Activated CD8-positive, alpha-beta T cell treated with anti-CD3 and anti-CD28 coated beads, Interleukin-2, amount 10 ng/mL, durations not matched to agents 7 days and 5 days (primary cell): Measurements from ENCODE around the gene PITHD1. TPM values are rescaled to one million over a fixed set of nuclear protein-coding genes. Genes with fewer than 3 reads are reported as not detected.

Source experiments
- ATAC-seq: fragments of 150-1000 bp; cut with Tn5 transposase; one replicate; pipeline ENCODE4 v1.10.0; 2021; ENCODE audit warnings: moderate library complexity
- CTCF ChIA-PET: fragments of 350-600 bp; sonication (Branson Sonifier 250); formaldehyde crosslinking; loops from one replicate; lab custom pipeline; 2021; ENCODE audit warnings: antibody characterized with exemption; lab: Charles Lee
- POLR2A ChIA-PET: fragments of 350-600 bp; sonication (Branson Sonifier 250); formaldehyde crosslinking; loops from one replicate; lab custom pipeline; 2021; ENCODE audit warnings: antibody characterized with exemption; lab: Charles Lee
- DNase-seq: peaks from one replicate; pipeline ENCODE4 v3.0.0-alpha.2; 2020
- H3K27ac Mint-ChIP-seq: one replicate; pipeline ENCODE4 v1.8.0; 2021; ENCODE audit warnings: mild to moderate bottlenecking, mixed read lengths
- H3K27me3 Mint-ChIP-seq: one replicate; pipeline ENCODE4 v1.8.0; 2021; ENCODE audit warnings: low read depth, mixed read lengths
- H3K36me3 Mint-ChIP-seq: one replicate; pipeline ENCODE4 v1.8.0; 2021; ENCODE audit warnings: low read depth, mixed read lengths
- H3K4me1 Mint-ChIP-seq: one replicate; pipeline ENCODE4 v1.8.0; 2021; ENCODE audit warnings: low read depth, mixed read lengths
- H3K4me3 Mint-ChIP-seq: one replicate; pipeline ENCODE4 v1.8.0; 2021; ENCODE audit warnings: mild to moderate bottlenecking, mixed read lengths
- H3K9me3 Mint-ChIP-seq: one replicate; pipeline ENCODE4 v1.8.0; 2022; ENCODE audit warnings: mixed read lengths; ENCODE audit not compliant: insufficient read depth
- total RNA-seq, 2 experiments: library from RNA; stranded (reverse); gene quantifications; one replicate each; pipeline ENCODE4 v1.2.3, GENCODE V29; 2021

PITHD1 gene
- total RNA-seq, 2 experiments from 2014 or later, result 62.3 to 67.9 TPM

- DNase-seq (peak; percentile 57), ATAC-seq (peak; percentile 82)
- peak overlapping the region; percentile 45 for H3K27ac Mint-ChIP-seq
- no peak overlapping the region for H3K4me3 Mint-ChIP-seq
- CTCF ChIA-PET, result interaction anchor here (1.7 kb wide), 2 partner anchors 21 to 60 kb away, joined by 5 to 7 read pairs; partner anchors contain the start of gene RPL11
- POLR2A ChIA-PET, result no interaction called here
- peaks cover 67% of the 10 kb centered on the region for H3K36me3 Mint-ChIP-seq
- no peaks in the 10 kb centered on the region for H3K27me3 Mint-ChIP-seq
- peaks cover 22% of the 10 kb centered on the region for H3K4me1 Mint-ChIP-seq
- H3K9me3 Mint-ChIP-seq, result no peaks in the 10 kb centered on the region
Observed at GRCh38 chr1:23751050-23751814, 27.0 kb upstream of the PITHD1 start.

- no peak overlapping the region for H3K27ac Mint-ChIP-seq
- ChIA-PET POLR2A (no interaction called here), CTCF (interaction anchor here (1.2 to 1.7 kb wide), 4 partner anchors 18 to 61 kb away, joined by 3 to 7 read pairs (median 4); partner anchors contain the start of gene RPL11)
- no peaks in the 10 kb centered on the region for H3K27me3 Mint-ChIP-seq
- DNase-seq, result no peak
- H3K4me1 Mint-ChIP-seq, result peaks cover 18% of the 10 kb centered on the region
- H3K9me3 Mint-ChIP-seq, result no peaks in the 10 kb centered on the region
- no peak for ATAC-seq
- H3K36me3 Mint-ChIP-seq, result peaks cover 69% of the 10 kb centered on the region
- no peak overlapping the region for H3K4me3 Mint-ChIP-seq
Observed at GRCh38 chr1:23751815-23752200, 26.4 kb upstream of the PITHD1 start.

GRCh38 chr1:23752909-23753308 lies 25.3 kb upstream of the PITHD1 start:
- H3K9me3 Mint-ChIP-seq, result no peaks in the 10 kb centered on the region
- ChIA-PET POLR2A (no interaction called here), CTCF (interaction anchor here (0.7 to 1.4 kb wide), 3 partner anchors 17 to 61 kb away, joined by 3 to 4 read pairs (median 3); partner anchors contain the start of gene RPL11)
- no peak for ATAC-seq
- H3K27me3 Mint-ChIP-seq, result no peaks in the 10 kb centered on the region
- peaks cover 66% of the 10 kb centered on the region for H3K36me3 Mint-ChIP-seq
- peaks cover 8% of the 10 kb centered on the region for H3K4me1 Mint-ChIP-seq
- DNase-seq, result no peak
- H3K27ac Mint-ChIP-seq, result no peak overlapping the region
- no peak overlapping the region for H3K4me3 Mint-ChIP-seq

GRCh38 chr1:23756676-23757075 lies 21.5 kb upstream of the PITHD1 start:
- POLR2A ChIA-PET, result no interaction called here
- no peaks in the 10 kb centered on the region for H3K9me3 Mint-ChIP-seq
- no peaks in the 10 kb centered on the region for H3K4me1 Mint-ChIP-seq
- H3K36me3 Mint-ChIP-seq, result peaks cover 74% of the 10 kb centered on the region
- DNase-seq (no peak), ATAC-seq (no peak)
- no peak overlapping the region for H3K4me3 Mint-ChIP-seq
- H3K27me3 Mint-ChIP-seq, result no peaks in the 10 kb centered on the region
- CTCF ChIA-PET, result interaction anchor here (0.8 to 2.2 kb wide), 3 partner anchors 8 to 260 kb away, joined by 3 to 8 read pairs (median 3); no protein-coding TSS in a partner anchor
- no peak overlapping the region for H3K27ac Mint-ChIP-seq

GRCh38 chr1:23757812-23758211 lies 20.4 kb upstream of the PITHD1 start:
- Mint-ChIP-seq H3K36me3 (peaks cover 69% of the 10 kb centered on the region), H3K27me3 (no peaks in the 10 kb centered on the region), H3K4me1 (no peaks in the 10 kb centered on the region), H3K9me3 (no peaks in the 10 kb centered on the region), H3K4me3 (no peak overlapping the region), H3K27ac (no peak overlapping the region)
- DNase-seq (no peak), ATAC-seq (no peak)
- CTCF ChIA-PET, result interaction anchor here (0.7 to 2.2 kb wide), 3 partner anchors 14 to 411 kb away, joined by 3 to 8 read pairs (median 3); no protein-coding TSS in a partner anchor
- POLR2A ChIA-PET, result interaction anchor here (0.6 to 0.8 kb wide), 3 partner anchors 9 to 85 kb away, joined by 3 to 4 read pairs (median 3); no protein-coding TSS in a partner anchor

- no peak overlapping the region for H3K4me3 Mint-ChIP-seq
- no peaks in the 10 kb centered on the region for H3K9me3 Mint-ChIP-seq
- H3K36me3 Mint-ChIP-seq, result peaks cover 65% of the 10 kb centered on the region
- DNase-seq (no peak), ATAC-seq (no peak)
- no peaks in the 10 kb centered on the region for H3K4me1 Mint-ChIP-seq
- H3K27ac Mint-ChIP-seq, result no peak overlapping the region
- no peaks in the 10 kb centered on the region for H3K27me3 Mint-ChIP-seq
- ChIA-PET CTCF (no interaction called here), POLR2A (interaction anchor here (0.6 kb wide), 1 partner anchor 41 kb away, joined by 3 read pairs; no protein-coding TSS in a partner anchor)
Observed at GRCh38 chr1:23759277-23759676, 18.9 kb upstream of the PITHD1 start.

- CTCF ChIA-PET, result interaction anchor here (1.3 to 2.6 kb wide), 2 partner anchors 9 to 17 kb away, joined by 4 to 12 read pairs; no protein-coding TSS in a partner anchor
- Mint-ChIP-seq H3K36me3 (peaks cover 42% of the 10 kb centered on the region), H3K27me3 (no peaks in the 10 kb centered on the region), H3K4me1 (no peaks in the 10 kb centered on the region), H3K4me3 (no peak overlapping the region), H3K27ac (no peak overlapping the region), H3K9me3 (no peaks in the 10 kb centered on the region)
- POLR2A ChIA-PET, result no interaction called here
- ATAC-seq (no peak), DNase-seq (no peak)
Observed at GRCh38 chr1:23763041-23763577, 15.1 kb upstream of the PITHD1 start.

- Mint-ChIP-seq H3K4me3 (no peak overlapping the region), H3K27ac (no peak overlapping the region), H3K9me3 (no peaks in the 10 kb centered on the region), H3K4me1 (peaks cover 3% of the 10 kb centered on the region), H3K27me3 (no peaks in the 10 kb centered on the region), H3K36me3 (peaks cover 8% of the 10 kb centered on the region)
- DNase-seq, result no peak
- ChIA-PET CTCF (interaction anchor here (1.2 to 4.1 kb wide), 2 partner anchors 127 to 148 kb away, joined by 3 to 100 read pairs; no protein-coding TSS in a partner anchor), POLR2A (no interaction called here)
- no peak for ATAC-seq
Observed at GRCh38 chr1:23768733-23769132, 9.5 kb upstream of the PITHD1 start.

- peak; percentile 97 for ATAC-seq
- H3K9me3 Mint-ChIP-seq, result no peaks in the 10 kb centered on the region
- POLR2A ChIA-PET, result interaction anchor here (0.6 to 1.3 kb wide), 4 partner anchors 19 to 258 kb away, joined by 3 to 4 read pairs (median 4); partner anchors contain the start of gene LYPLA2
- no peak overlapping the region for H3K27ac Mint-ChIP-seq
- no peaks in the 10 kb centered on the region for H3K27me3 Mint-ChIP-seq
- H3K4me1 Mint-ChIP-seq, result peaks cover 32% of the 10 kb centered on the region
- H3K4me3 Mint-ChIP-seq, result no peak overlapping the region
- H3K36me3 Mint-ChIP-seq, result no peaks in the 10 kb centered on the region
- CTCF ChIA-PET, result interaction anchor here (0.6 to 4.1 kb wide), 56 partner anchors 8 to 619 kb away, joined by 3 to 100 read pairs (median 4); partner anchors contain the start of genes CNR2, ELOA, FUCA1 and GALE
- peak; percentile 92 for DNase-seq
Observed at GRCh38 chr1:23772049-23772853, 6.0 kb upstream of the PITHD1 start.

- ChIA-PET CTCF (no interaction called here), POLR2A (no interaction called here)
- Mint-ChIP-seq H3K4me1 (peaks cover 38% of the 10 kb centered on the region), H3K9me3 (no peaks in the 10 kb centered on the region), H3K27ac (no peak overlapping the region), H3K27me3 (no peaks in the 10 kb centered on the region), H3K4me3 (no peak overlapping the region), H3K36me3 (no peaks in the 10 kb centered on the region)
- DNase-seq, result no peak
- no peak for ATAC-seq
Observed at GRCh38 chr1:23772854-23773242, 5.4 kb upstream of the PITHD1 start.
